Ecto neural progenitor cell (in vitro differentiated cells): ENCODE results near the gene TBC1D3K.
"Not testable (repeated sequence)": the region's sequence is repeated elsewhere in the genome, so short reads cannot be mapped to it uniquely, and the experiment has no call there.

Experiments used
- DNase-seq: peaks from one replicate; pipeline ENCODE4 v3.0.0-alpha.2; 2018; ENCODE audit warnings: low spot score

TBC1D3K gene

DNA sequence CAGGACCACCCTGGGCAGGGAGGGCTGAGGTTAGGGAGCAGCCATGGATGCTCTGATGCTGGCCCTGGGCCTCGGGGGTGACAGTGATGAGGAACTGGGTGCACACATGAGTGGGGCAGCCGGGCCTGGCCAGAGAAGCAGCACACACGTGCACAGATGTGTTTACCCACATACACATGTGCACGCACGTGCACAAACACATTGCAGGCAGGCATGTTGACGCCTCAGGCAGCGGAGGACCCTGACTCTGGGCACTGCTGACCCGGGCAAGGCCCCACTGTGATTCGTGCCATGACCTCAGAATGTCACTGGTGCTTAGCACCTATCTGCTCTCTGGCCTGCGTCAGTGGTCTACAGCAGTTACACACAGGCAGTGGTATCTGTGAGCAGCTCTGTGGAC, at the start of gene TBC1D3K:
Gene TBC1D3K (plus strand): TSS at position 301 of the 400 bp plus-strand sequence. CDS start 1,585 bp downstream, outside the sequence.
- not testable (repeated sequence) for DNase-seq

GRCh38 chr17:37884516-37884915, 39.7 kb upstream of the TBC1D3K start:
- no peak for DNase-seq

- no peak for DNase-seq
These were observed 39.1 kb upstream of the TBC1D3K start for GRCh38 chr17:37885136-37885535.

- no peak for DNase-seq
These were observed 35.3 kb upstream of the TBC1D3K start for GRCh38 chr17:37888881-37889280.

GRCh38 chr17:37896961-37897360, 27.3 kb upstream of the TBC1D3K start:
- not testable (repeated sequence) for DNase-seq
